IgD-negative memory B cell (primary cell): Measurements from ENCODE around the gene GNAQ. TPM values are rescaled to one million over a fixed set of nuclear protein-coding genes. Genes with fewer than 3 reads are reported as not detected.
A peak's percentile ranks its signal among the peaks of the same experiment; 100 is the strongest.

Source experiments
- H3K27ac Mint-ChIP-seq, 3 donors: one replicate each; pipeline ENCODE4 v1.8.0; 2020 to 2022; ENCODE audit warnings: mild to moderate bottlenecking in 3 of 3, mixed read lengths in 3 of 3, moderate library complexity in 1 of 3
- H3K27me3 Mint-ChIP-seq: one replicate; pipeline ENCODE4 v1.8.0; 2021; ENCODE audit warnings: mixed read lengths
- H3K36me3 Mint-ChIP-seq: one replicate; pipeline ENCODE4 v1.8.0; 2020; ENCODE audit warnings: mild to moderate bottlenecking, mixed read lengths
- H3K4me1 Mint-ChIP-seq, 3 donors: one replicate each; pipeline ENCODE4 v1.8.0; 2020 to 2022; ENCODE audit warnings: mixed read lengths in 3 of 3, mild to moderate bottlenecking in 1 of 3
- H3K4me3 Mint-ChIP-seq, 4 donors: one replicate each; pipeline ENCODE4 v1.8.0; 2020 to 2022; ENCODE audit warnings: mild to moderate bottlenecking in 4 of 4, mixed read lengths in 4 of 4, moderate library complexity in 3 of 4
- H3K9me3 Mint-ChIP-seq, 3 donors: one replicate each; pipeline ENCODE4 v1.8.0; 2020 to 2021; ENCODE audit warnings: mixed read lengths in 3 of 3, mild to moderate bottlenecking in 1 of 3
- polyA plus RNA-seq: library from polyadenylated mRNA; unstranded; fragments of 300-500 nt; fragmentation: Illumina TruSeq; gene quantifications from one replicate; pipeline ENCODE4 v1.2.3, GENCODE V29; 2021

The GNAQ gene
- polyA plus RNA-seq, 1 donor from 2014 or later: 0.39 TPM

DNA sequence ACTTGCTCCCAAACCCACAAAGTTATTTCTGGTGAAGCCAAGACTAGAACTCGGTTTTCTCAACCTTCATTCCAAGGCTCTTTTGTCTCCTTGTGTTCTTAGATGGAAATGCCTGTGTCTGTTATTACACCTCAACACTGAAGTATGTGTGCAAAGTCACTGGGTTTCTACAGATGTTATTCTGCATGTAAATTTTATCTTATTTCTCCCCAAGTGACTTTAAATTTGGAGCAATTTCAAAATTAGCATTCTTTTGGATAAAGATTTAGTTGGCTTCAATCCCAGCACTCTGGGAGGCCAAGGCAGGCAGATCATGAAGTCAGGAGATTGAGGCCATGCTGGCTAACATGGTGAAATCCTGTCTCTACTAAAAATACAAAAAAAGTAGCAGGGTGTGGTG is 279.1 kb downstream of the GNAQ start:
- no peak overlapping the region for H3K27ac Mint-ChIP-seq
- no peaks in the 10 kb centered on the region for H3K36me3 Mint-ChIP-seq
- H3K9me3 Mint-ChIP-seq: peaks cover 0 to 3% (median 0%) of the 10 kb centered on the region in 3 donors
- peaks cover 0 to 5% (median 0%) of the 10 kb centered on the region in 3 donors for H3K4me1 Mint-ChIP-seq
- H3K27me3 Mint-ChIP-seq: no peaks in the 10 kb centered on the region
- H3K4me3 Mint-ChIP-seq: no peak overlapping the region

DNA sequence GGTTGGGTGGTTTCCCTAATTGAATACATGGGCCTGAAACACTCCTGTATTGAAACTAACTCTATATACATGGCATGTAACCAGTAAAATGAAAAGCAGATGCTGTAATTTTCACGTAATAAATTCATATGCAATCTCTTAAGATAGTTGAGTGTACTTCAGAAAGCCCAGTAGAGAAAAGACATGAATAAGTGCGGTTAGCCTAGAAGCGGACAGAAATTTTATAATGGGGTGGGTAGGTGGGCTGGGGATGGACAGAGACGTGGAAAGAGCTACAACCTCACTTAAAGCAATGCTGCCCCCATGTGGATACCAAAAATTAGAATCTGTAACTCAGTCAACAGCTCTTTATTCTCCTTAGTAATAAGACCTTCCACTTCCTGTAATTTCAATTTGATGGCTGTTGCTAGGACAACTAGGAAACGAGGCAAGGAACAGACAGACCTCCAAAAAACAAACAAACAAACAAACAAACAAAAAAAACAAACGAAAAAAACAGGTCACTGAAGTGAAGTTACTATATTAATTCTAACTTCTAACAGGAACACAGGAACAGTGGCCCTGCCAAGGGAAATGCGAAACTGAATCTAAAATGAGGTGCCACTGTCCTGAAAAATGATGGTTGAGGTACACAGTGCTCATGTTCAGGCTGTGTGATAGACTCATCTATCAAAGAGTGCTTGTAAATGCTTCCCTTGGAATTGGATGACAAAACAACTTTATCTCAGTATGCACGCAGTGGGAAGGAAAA is 280.1 kb downstream of the GNAQ start:
- peaks cover 0 to 5% (median 0%) of the 10 kb centered on the region in 3 donors for H3K4me1 Mint-ChIP-seq
- no peaks in the 10 kb centered on the region for H3K27me3 Mint-ChIP-seq
- H3K27ac Mint-ChIP-seq: no peak overlapping the region
- H3K9me3 Mint-ChIP-seq: no peaks in the 10 kb centered on the region
- no peaks in the 10 kb centered on the region for H3K36me3 Mint-ChIP-seq
- no peak overlapping the region for H3K4me3 Mint-ChIP-seq

DNA sequence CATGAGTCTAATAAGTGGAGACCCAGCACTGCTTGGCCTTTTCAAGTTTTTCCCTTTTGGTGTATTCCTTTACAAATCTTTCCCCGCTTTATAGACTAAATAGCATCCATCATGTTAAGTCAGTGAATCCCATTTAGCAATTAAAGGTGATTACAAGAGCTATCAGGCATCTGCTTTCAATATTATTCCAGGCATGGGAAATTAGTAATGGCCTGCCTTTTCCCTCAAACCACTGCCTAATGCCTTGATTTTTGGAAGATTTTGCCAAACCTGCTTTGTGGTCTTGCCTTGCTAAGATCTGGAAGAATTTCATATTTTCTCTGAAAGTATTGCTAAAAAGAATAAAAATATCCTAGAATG is 280.6 kb downstream of the GNAQ start:
- no peak overlapping the region for H3K27ac Mint-ChIP-seq
- no peak overlapping the region for H3K4me3 Mint-ChIP-seq
- H3K27me3 Mint-ChIP-seq: no peaks in the 10 kb centered on the region
- H3K9me3 Mint-ChIP-seq: no peaks in the 10 kb centered on the region
- peaks cover 0 to 5% (median 0%) of the 10 kb centered on the region in 3 donors for H3K4me1 Mint-ChIP-seq
- H3K36me3 Mint-ChIP-seq: no peaks in the 10 kb centered on the region

DNA sequence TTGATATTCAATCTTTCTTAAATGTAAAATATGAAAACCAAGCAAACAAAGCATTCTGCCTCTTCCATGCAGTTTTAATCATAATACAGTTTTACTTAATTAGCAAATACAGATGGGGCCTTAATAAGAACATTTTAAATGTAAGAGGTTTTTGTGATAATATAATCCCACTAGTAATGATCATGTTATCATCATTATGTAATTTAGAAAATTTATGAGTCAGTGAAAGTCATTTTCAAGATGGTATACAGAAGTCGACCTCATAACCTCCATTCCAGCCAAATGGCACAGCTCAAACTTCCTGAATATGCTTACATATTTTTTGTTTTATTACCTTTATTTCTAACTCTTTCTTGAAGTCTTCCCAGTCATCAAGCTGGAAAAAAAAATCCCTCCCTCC is 281.3 kb downstream of the GNAQ start:
- Mint-ChIP-seq H3K4me3 (no peak overlapping the region), H3K36me3 (no peaks in the 10 kb centered on the region), H3K4me1 (peaks cover 0 to 5% (median 0%) of the 10 kb centered on the region in 3 donors), H3K9me3 (no peaks in the 10 kb centered on the region), H3K27ac (no peak overlapping the region), H3K27me3 (no peaks in the 10 kb centered on the region)

DNA sequence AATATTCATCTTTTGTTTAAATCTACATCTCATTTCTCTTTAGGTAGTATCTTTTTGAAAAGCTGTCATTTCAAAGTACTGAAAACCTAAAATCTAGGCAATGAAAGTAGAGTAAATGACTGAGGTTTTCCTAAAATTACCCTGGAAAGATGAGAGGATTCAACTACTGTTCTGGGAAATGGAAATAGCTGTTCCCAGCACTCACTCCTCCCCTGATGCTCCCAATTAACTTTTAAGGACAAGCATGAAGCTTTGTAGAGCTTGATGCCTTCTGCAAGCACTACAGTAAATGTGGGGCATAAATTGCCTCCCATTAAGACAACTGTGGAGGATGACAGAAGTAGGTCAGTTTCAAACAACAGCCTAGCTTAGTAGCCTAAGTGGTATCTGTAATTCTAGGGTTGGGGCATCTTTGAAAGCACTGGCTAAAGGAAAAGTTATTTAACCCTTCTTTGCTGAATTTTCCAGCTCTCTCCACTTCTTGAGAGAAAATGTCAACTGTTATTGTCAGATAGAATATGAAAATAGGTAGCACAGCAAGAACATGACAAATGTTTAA is 283.3 kb downstream of the GNAQ start:
- Mint-ChIP-seq H3K4me1 (peaks cover 0 to 5% (median 0%) of the 10 kb centered on the region in 3 donors), H3K27me3 (peaks cover 7% of the 10 kb centered on the region), H3K27ac (no peak overlapping the region), H3K9me3 (no peaks in the 10 kb centered on the region), H3K4me3 (no peak overlapping the region), H3K36me3 (no peaks in the 10 kb centered on the region)

DNA sequence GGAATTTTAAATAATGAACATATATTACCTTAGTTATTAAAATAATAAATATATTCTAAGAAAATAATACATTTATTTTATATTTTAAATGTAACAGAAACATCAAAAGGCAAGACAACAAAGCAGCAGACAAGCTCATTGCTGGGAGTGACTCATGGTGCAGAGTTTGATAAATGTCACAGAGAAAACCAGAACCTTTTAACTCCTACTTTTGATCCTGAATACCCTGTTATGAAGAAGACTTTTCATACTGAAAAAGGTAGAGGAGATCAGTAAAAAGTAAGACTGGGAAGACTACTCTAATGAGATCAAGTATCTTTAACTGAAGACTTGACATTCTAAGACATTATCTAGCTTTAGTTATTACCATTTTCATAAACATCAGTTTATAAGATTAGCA is 284.4 kb downstream of the GNAQ start:
- Mint-ChIP-seq H3K27ac (no peak overlapping the region), H3K4me3 (no peak overlapping the region)

DNA sequence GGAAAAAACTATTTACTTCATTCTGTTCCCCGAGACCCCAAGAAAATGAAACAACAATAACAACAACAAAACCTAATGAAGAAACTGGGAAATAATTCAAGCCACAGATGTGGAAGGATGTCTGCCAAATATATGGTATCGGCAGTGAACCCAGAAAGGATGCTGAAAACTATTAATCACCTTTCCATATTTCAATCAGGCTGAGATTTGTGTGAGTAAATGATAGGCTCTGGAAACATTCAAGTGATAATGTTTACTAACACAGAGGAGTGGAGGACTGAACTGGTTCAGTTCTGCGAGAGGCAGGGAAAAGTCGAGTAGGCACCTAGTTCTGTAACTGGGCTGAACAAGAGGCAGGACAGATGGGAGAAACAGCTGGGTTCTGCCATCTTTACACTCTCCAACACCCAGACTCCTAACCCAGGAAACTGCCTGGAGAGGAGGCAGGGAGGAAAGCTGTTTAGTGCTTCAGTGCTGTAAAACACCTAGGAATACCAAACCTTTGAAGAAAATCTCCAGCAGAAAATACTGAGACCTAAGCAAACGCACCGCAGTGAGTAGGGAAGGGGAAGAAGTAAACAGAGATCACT is 286.7 kb downstream of the GNAQ start:
- Mint-ChIP-seq H3K27me3 (peaks cover 15% of the 10 kb centered on the region), H3K27ac (no peak overlapping the region), H3K4me3 (no peak overlapping the region), H3K9me3 (no peaks in the 10 kb centered on the region), H3K36me3 (no peaks in the 10 kb centered on the region), H3K4me1 (no peaks in the 10 kb centered on the region)

More for the DNA sequence above, 284.4 kb downstream of the GNAQ start:
- Mint-ChIP-seq H3K27me3 (peaks cover 12% of the 10 kb centered on the region), H3K4me1 (peaks cover 0 to 5% (median 0%) of the 10 kb centered on the region in 3 donors), H3K9me3 (no peaks in the 10 kb centered on the region), H3K36me3 (no peaks in the 10 kb centered on the region)

DNA sequence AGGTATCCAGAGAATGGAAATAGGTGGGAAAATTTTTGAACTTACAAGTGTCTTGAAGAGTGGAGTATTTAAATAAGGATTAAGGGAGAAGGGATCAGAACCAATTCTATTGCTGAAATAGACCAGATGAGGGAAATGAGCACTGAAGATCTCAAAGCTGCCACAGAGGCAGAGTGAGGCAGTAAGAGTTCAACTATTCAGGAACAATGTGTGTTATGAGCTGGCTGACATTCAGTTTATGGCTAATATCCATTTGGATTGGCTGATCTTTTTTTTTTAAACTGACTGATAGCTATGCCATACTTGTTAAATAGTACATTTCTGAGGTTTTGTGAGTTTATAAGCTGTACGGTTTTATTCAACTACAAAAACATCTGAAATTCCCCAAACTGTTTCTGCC is 288.2 kb downstream of the GNAQ start:
- Mint-ChIP-seq H3K27me3 (peaks cover 18% of the 10 kb centered on the region), H3K27ac (no peak overlapping the region), H3K4me3 (no peak overlapping the region), H3K36me3 (no peaks in the 10 kb centered on the region), H3K4me1 (no peaks in the 10 kb centered on the region), H3K9me3 (no peaks in the 10 kb centered on the region)

DNA sequence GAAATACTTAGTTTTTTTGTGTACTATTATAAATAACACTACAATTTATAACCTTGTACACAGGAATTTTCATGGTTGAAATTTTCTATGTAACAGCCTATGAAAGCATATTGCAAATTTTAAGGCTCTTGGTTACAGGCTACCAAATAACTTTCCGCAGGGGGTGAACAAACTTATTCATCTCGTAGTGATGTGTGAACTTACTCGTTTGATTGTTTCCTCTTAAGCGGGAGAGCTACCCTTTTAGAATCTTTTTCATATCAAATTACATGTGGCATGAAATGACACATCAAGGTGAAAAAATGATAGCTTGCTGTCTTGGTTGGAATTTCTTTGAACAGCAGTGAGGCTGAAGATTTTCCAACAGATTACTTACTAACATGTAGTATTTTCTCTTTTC is 292.7 kb downstream of the GNAQ start:
- H3K4me3 Mint-ChIP-seq: no peak overlapping the region

DNA sequence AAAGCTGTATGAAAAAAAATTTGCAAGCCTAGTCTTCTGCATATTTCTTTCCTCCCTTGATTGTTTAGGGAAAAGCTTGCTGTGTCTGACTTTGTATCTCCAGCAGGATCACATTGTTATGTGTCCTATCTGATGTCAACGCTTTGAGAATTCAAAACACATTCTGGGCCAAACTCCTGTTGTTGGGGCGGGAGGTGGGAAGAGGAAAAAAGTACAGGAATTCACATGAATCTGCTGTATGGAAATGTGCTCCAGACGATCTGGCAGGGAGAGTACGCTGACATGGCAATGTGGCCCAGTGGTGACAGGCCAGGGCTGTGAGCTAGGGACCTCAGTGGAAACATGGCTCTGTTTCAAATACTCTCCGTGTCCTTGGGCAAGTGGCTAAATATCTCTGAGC is 296.1 kb downstream of the GNAQ start:
- peak overlapping the region in 1 of 3 donors; percentile 24 for H3K27ac Mint-ChIP-seq
- peaks cover 2% of the 10 kb centered on the region for H3K36me3 Mint-ChIP-seq
- peaks cover 9% of the 10 kb centered on the region for H3K27me3 Mint-ChIP-seq
- H3K4me1 Mint-ChIP-seq: peaks cover 0 to 2% (median 0%) of the 10 kb centered on the region in 3 donors
- H3K9me3 Mint-ChIP-seq: no peaks in the 10 kb centered on the region
- no peak overlapping the region for H3K4me3 Mint-ChIP-seq

More for the DNA sequence above, 292.7 kb downstream of the GNAQ start:
- peaks cover 2% of the 10 kb centered on the region for H3K36me3 Mint-ChIP-seq
- H3K27me3 Mint-ChIP-seq: peaks cover 13% of the 10 kb centered on the region
- no peak overlapping the region for H3K27ac Mint-ChIP-seq
- no peaks in the 10 kb centered on the region for H3K4me1 Mint-ChIP-seq
- H3K9me3 Mint-ChIP-seq: no peaks in the 10 kb centered on the region

DNA sequence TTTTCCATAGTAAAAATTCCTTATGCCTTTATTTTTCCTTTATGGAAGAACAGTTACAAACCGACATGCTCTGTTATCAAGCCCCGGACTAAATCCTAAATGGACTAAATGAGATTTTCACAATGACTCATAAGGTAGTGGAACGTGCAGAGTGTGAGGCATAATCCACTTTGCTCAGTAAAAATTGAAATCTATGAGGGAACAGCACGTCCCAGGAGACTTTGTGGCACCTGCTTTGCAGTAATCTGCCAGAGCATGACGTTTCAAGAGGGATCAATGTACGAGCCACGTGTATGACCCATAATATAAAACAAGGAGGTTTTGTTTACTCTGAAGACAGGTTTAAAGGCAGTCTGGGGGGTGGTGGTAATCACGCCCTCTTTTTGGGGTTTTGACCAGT is 299.7 kb downstream of the GNAQ start:
- Mint-ChIP-seq H3K9me3 (no peaks in the 10 kb centered on the region), H3K36me3 (peaks cover 2% of the 10 kb centered on the region), H3K4me3 (no peak overlapping the region), H3K4me1 (peaks cover 0 to 2% (median 0%) of the 10 kb centered on the region in 3 donors), H3K27me3 (peaks cover 6% of the 10 kb centered on the region), H3K27ac (no peak overlapping the region)

DNA sequence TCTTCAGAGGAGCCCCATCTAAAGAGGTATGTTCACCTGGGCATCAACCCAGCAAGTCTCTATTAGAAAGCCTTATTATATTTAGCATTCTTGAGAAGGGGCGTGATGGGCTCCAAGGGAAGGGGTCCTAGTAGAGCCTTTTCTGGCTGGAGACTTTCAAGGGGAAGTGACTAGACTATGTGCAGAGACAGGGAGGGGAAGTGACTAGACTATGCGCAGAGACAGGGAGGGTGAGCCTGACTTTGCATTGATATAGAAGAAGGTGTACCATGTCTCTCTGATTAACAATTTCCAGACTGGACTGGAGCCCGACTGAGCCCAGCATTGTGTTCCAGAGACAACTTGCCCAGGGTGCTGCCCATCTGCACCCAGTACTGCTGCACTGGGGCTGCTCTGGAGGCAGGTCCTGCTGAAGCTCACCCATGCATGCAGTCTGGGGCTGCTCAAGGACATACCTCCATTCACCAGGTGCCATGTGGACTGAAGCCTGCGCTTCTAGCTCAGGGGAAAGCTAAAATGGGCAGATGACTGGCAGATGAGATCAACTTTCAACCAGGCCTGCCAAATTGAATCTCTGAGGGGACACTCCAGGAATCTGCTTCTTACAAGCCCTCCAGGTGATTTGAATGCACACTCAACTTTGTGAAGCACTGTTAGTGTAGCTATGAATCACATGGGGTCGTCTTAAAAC is 300.5 kb downstream of the GNAQ start:
- Mint-ChIP-seq H3K27ac (no peak overlapping the region), H3K27me3 (peaks cover 4% of the 10 kb centered on the region), H3K36me3 (no peaks in the 10 kb centered on the region), H3K4me3 (peak overlapping the region in 1 of 4 donors; percentile 51), H3K4me1 (peaks cover 0 to 2% (median 0%) of the 10 kb centered on the region in 3 donors), H3K9me3 (peaks cover 0 to 4% (median 0%) of the 10 kb centered on the region in 3 donors)

DNA sequence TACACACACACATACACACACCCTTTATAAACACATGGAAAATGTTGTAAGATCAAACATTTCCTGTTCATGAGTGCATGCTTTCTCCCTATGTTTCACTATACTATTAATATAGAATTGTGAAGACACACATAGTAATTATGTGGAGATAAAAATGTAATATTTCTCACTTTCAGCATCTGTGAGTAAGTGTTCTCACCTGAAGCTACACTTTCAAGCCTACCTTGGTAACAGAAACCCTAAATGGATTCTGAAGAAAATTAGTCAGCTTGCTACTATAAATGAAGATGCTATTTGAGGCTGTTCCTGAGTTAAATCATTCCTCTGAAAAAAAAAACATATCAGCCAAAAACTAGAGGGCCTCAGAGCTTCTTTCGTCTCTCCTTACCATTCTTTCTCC is 302.4 kb downstream of the GNAQ start:
- no peaks in the 10 kb centered on the region for H3K36me3 Mint-ChIP-seq
- no peak overlapping the region for H3K27ac Mint-ChIP-seq
- peaks cover 0 to 4% (median 0%) of the 10 kb centered on the region in 3 donors for H3K9me3 Mint-ChIP-seq

DNA sequence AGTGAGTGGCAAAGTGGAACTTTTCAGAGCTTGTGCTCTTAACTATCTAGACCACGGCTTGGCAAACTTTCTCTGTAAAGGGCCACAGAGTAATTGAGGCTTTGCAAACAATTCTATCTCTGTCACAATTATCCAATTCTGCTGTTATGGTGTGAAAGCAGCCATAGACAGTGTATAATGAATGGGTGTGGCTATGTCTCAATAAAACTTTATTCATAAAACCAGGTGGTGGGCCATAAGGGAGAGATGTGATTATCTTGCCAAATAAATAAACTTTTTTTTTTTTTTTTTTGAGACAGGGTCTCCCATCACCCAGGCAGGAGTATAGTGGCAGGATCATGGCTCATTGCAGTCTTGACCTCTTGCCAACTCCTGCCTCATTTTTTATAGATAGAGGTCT is 304.8 kb downstream of the GNAQ start:
- Mint-ChIP-seq H3K4me1 (peaks cover 0 to under 1% (median 0%) of the 10 kb centered on the region in 3 donors), H3K27ac (no peak overlapping the region), H3K4me3 (no peak overlapping the region), H3K9me3 (peaks cover 0 to 4% (median 0%) of the 10 kb centered on the region in 3 donors), H3K27me3 (peaks cover 2% of the 10 kb centered on the region), H3K36me3 (no peaks in the 10 kb centered on the region)

More for the DNA sequence above, 302.4 kb downstream of the GNAQ start:
- Mint-ChIP-seq H3K27me3 (peaks cover 4% of the 10 kb centered on the region), H3K4me3 (no peak overlapping the region), H3K4me1 (peaks cover 0 to 2% (median 0%) of the 10 kb centered on the region in 3 donors)

DNA sequence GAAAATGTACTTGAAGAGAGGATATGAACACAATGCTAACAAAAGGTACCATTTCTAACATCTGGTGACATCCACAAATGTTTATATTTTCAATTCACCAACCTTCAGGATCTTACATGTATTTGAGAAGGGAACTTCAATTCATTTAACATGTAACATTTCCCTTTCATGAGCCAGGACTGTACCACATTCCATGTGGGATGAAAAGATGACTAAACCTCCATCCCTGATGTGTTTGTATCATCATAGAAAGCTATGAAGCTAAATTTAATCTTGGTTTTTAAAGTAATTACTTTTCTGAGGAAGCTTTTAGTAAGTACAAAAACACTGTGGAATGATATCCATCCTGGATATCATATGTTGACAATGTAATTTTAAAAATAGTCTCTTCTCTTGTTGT is 305.3 kb downstream of the GNAQ start:
- no peak overlapping the region for H3K27ac Mint-ChIP-seq
- H3K4me3 Mint-ChIP-seq: no peak overlapping the region
- H3K27me3 Mint-ChIP-seq: no peaks in the 10 kb centered on the region
- no peaks in the 10 kb centered on the region for H3K4me1 Mint-ChIP-seq
- H3K36me3 Mint-ChIP-seq: no peaks in the 10 kb centered on the region
- peaks cover 0 to 4% (median 0%) of the 10 kb centered on the region in 3 donors for H3K9me3 Mint-ChIP-seq
